GM19452 (cell line): ENCODE measurements around the gene FANCI.

ENCODE experiments used
- ATAC-seq: cut with Tn5 transposase; IDR thresholded peaks from one replicate; pipeline ENCODE4 v1.9.1; 2021; ENCODE audit not compliant: unreplicated experiment

FANCI gene

DNA sequence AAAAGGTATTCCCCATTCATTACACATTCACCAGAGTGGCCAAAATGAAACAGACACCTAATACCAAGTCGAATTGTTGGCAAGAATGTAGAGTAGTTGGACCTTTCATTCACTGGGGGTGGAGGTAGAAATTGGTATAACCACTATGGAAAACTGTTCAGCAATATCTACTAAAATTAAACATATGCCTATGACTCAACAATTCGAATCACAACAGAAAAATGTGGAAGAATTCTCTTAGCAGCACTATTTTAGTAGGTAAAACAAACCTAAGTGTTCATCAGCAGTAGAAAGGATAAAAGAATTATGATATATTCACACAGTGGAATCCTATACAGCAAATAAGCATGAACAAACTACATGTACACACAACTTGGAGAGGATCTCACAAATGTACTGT is 60.2 kb downstream of the FANCI start:
- no peak for ATAC-seq

DNA sequence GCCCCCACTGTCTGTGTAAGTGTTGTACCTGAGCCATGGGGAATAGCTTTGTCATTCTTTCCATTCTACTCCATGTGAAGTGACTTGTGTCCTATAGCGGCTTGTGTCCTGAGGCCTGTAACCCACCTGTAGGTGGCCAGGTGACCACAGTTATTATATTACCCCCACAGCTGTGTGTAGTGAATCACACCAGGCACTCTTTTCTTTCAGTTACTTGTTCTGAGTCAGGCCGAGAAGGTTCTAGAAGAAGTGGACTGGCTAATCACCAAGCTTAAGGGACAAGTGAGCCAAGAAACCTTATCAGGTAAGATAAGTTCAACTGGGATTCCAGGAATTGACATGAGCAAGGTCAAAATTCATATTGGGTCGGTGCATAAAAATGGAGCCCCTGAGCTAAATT is 61.6 kb downstream of the FANCI start:
- ATAC-seq = no peak

DNA sequence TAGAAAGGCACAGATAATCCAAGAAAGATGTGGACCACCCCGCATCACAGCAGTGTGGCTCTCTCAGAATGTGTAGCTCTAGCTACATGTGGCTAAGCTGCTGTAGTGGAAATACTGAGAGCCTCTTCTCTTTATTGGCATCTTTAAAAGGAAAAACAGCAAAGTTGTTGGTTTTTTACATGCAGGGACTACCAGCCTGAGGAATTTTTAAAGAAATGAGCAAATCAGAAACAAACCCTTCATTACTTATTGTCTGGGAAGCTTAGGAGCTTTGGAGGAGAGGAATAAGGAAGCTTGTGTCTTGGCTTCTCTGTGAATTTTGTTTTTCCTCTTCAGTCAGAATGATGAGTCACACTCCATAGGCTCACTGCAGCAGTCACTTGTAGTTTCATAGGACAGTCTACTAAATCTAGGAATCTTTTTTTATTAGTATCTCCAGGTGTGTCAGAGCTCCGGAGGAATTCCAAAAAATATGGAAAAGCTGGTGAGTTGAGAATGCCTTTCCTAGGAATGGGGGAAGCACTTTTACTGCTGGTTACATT is 63.3 kb downstream of the FANCI start:
- ATAC-seq = no peak

DNA sequence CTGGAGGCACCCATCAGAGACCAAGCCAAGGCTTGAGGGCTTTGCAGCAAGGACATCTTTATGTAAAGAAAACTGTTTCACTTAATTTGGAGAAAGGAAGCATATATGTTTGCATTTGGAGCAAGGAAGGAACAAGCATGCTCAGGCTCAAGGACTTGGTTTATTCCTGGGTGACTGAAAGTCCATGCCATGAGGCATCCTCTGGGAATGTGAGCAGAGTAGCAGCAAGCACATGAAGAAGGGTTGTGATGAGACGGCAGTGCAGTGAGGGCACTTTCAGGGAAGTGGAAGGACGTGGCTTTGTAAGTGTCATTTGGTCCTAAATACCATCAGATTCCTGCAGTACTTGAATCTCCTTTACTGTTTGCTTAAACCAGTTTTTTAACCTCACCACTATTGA is 64.0 kb downstream of the FANCI start:
- ATAC-seq = no peak

DNA sequence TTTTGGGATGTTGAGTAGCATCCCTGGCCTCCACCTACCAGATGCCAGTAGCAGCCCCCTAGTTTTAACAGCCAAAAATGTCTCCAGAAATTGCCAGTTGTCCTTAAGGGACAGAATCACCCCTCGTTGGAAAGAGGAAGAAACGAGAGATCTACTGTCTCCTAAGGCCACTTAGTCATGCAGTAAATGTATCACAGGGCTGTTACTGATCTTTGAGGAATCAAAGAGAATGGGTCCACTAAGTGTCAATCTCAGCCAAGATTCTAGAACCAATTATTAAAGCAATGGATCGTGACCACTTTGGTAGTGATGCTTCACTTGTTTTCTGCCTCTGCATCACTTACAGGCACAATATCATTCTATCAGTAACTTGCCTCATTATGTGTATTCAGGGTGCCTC is 64.5 kb downstream of the FANCI start:
- no peak for ATAC-seq

GRCh38 chr15:89309993-89310392 is 66.2 kb downstream of the FANCI start:
- ATAC-seq = no peak

DNA sequence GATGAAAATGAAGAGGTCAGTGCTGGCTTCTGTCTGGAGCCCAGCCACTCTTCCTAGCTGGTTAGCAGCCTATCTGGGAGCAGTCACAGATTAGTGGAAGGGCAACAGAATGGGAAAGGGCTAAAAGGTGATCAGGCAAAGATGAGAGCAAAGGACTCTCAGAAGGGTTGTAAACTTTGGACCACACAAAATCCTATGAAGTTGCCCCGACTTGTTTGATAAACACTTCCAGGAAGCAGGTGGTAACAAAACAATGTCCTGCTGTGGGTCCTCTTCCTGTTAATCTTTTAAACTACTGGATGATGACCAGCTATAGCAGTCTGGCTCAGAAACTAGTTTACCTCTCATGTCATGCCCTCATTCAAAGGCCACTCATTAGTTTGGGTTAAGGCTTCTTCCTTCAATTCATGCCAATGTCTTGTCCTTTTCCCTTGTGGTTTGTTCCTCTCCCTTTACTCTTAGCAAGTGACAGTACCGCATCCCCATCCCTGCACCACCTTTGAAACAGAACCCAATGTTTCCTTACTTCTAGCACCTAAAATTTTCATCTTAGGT is 71.7 kb downstream of the FANCI start:
- ATAC-seq = no peak

DNA sequence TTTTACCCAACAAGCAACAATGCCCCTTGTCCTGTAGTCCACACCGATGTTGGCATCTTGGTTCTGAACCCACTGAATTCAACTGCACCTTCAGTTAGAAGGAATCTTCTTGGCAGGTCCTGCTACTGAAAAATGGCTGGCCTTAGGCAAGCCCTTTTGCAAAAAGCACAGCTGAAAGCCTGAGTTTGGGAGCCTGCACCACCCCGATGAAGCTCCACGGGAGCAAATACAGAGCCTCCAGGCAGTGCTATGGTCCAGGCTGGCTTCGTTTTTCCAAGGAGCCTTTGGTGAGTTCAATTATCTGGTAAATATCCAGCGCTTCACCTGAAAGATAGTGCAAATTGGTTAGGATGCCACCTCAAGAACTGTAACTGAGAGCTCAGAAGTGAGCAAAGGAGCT is 72.7 kb downstream of the FANCI start:
- no peak for ATAC-seq

GRCh38 chr15:89317186-89317720 is 73.5 kb downstream of the FANCI start:
- no peak for ATAC-seq

DNA sequence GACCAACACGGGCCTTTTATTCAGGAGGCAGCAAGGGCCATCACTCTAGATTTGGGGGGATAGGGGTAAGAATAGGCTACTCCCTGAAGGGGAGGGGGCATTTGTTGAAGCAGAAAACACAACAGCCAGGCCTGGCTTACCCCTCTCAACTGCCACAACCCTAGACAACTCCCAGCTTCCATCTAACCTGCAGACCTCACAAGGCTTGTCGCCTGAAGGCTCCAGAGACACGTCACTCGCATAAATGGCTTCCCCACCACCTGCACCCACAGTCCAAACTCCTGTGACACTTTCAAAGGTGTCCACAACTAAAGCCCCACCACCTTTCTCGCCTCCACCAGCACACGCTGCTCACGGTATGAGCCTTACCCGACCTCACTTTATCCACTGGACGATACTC is 75.9 kb downstream of the FANCI start:
- ATAC-seq = no peak

DNA sequence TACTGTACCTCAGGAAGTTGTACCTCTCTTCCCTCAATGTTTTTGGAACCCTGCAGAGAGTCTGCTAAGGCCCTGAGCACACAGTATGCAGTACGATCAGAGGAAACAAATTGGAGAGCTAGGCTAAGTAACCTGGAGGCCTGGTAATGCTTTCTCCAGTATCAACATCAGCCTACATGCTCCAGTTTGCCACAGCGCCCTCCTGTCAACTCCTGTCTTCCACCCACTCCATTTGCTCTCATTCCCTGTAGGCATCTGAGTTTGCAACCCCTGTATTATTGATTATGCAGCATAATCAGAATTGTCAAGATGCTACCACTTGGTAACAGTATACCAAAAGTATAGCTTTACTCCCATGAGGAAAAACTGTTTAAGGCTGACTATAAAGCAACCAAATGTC is 76.4 kb downstream of the FANCI start:
- ATAC-seq = no peak

DNA sequence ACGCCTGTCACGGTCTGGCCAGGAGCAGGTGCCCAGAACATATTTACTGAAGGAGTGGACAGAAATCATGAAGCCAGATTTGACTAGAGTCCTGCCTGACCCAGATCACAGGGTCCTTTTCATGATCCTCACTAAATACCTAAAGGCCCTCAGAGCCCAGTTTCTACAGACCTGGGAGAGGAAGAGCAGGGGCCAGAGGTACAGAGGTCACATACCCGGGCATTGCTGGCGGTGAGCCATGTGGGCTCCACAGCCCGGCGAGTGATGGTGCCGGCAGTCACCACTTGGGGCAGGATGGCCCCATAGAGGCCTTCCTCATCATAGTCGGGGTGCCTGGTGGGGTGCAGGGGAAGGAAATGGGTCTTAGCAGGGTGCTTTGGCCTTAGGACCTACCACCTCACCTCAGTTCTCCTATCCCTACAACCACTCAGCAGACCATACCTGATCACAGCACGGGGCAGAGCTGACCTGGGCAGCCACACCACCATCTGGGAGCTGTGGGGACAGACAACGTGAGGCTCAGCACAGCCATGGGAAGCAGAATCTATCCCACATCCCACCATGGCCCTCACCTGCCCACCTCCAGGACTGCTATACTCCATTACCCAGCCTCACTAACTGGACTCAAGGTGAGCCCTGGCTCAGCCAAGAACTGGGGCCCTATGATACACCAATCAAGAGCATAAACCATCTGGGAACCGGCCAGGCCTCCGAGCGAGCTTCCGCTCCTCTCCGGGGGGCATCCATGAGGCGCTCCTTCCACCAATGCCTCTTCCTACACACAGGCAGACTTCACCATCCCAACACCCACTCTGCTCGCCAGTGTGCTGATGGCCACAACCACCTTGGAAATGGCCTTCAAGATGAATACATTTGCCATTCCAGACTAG is 78.0 kb downstream of the FANCI start:
- no peak for ATAC-seq

GRCh38 chr15:89322822-89323221 is 79.0 kb downstream of the FANCI start:
- no peak for ATAC-seq

- ATAC-seq = no peak
These were observed 80.0 kb downstream of the FANCI start for GRCh38 chr15:89323825-89324224.

DNA sequence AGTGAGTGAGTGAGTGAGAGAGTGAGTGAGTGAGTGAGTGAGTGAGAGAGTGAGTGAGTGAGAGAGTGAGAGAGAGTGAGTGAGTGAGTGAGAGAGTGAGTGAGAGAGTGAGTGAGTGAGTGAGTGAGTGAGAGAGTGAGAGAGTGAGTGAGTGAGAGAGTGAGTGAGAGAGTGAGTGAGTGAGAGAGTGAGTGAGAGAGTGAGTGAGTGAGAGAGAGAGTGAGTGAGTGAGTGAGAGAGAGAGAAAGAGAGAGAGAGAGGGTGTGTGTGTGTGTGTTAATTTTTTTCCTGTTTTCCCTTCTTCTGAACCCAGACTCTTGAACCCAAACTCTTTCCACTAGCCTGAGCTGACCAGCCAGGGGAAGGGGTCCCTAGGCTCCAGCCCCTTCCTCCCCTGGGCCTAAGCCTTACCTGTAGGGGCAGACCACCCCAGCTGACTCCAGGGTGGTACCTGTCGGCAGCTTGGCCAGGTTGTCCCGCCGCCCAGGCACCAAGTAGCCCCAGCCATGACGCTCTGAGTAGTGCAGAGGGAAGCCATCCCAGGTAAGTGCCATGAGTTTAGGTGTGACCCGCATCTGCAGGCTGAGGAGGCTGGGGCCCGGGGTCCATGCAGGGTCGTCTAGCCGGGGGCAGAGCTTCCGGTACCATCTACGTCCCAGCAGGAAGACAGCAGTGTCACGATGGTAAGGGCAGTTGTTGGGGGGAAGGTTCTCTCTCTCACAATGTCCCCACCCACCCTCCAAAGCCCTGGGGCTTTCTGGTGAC is 81.4 kb downstream of the FANCI start:
- ATAC-seq = no peak

- ATAC-seq = no peak
These were observed 82.5 kb downstream of the FANCI start for GRCh38 chr15:89326316-89326715.

GRCh38 chr15:89327113-89327512 is 83.3 kb downstream of the FANCI start:
- ATAC-seq = no peak

- ATAC-seq = no peak
These were observed 84.8 kb downstream of the FANCI start for GRCh38 chr15:89328398-89329254.

- no peak for ATAC-seq
These were observed 85.7 kb downstream of the FANCI start for GRCh38 chr15:89329329-89330084.

GRCh38 chr15:89330119-89330518 is 86.3 kb downstream of the FANCI start:
- no peak for ATAC-seq
